ENCODE data around the gene PDLIM1. TPM values are rescaled to one million over a fixed set of nuclear protein-coding genes. Genes with fewer than 3 reads are reported as not detected.

Gene PDLIM1
- total RNA-seq, 2 donors from 2014 or later: 109 to 140 TPM

DNA sequence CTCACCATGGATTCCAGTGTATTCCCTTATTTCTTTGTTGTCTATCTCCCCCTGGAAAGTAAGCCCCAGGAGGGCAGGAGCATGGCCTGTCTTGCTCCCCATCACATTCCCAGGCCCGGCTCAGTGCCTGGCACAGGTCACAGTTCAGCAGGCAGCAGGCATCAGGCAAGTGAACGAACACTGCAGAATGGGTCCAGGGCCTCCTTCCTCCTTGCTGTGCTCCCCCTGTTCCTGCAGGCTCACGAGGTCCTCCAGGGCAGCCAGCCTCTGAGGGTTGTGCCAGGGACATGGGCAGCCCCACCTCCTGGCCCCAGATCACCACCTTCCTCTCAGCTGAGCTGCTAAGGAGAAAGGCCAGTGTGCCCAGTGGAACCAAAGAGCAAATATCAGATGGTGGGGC is 41.8 kb downstream of the PDLIM1 start:
- H3K9me3 ChIP-seq: no peaks in the 10 kb centered on the region
- peaks cover 35 to 74% of the 10 kb centered on the region in 2 donors for H3K4me1 ChIP-seq (ENCODE audit: control insufficient read depth in 1 of 2, low read depth in 2 of 2)
- DNase-seq (ENCODE audit: low spot score): no peak
- H3K27ac ChIP-seq: peak overlapping the region; percentile 78 to 81
- no peak for ATAC-seq (ENCODE audit: insufficient number of reproducible peaks, low FRiP score, low read depth)
- TF ChIP-seq CTCF (IDR thresholded peaks at IDR 0.05): no peak
- no peaks in the 10 kb centered on the region for H3K27me3 ChIP-seq (replicated peaks; ENCODE audit: insufficient read depth)
- no peak overlapping the region for H3K4me3 ChIP-seq
- peaks cover 23% of the 10 kb centered on the region for H3K36me3 ChIP-seq

- peaks cover 35 to 64% of the 10 kb centered on the region in 2 donors for H3K4me1 ChIP-seq (ENCODE audit: control insufficient read depth in 1 of 2, low read depth in 2 of 2)
- DNase-seq (ENCODE audit: low spot score) (no peak), ATAC-seq (ENCODE audit: insufficient number of reproducible peaks, low FRiP score, low read depth) (no peak)
- no peak overlapping the region for H3K4me3 ChIP-seq
- no peaks in the 10 kb centered on the region for H3K27me3 ChIP-seq (replicated peaks; ENCODE audit: insufficient read depth)
- H3K9me3 ChIP-seq: no peaks in the 10 kb centered on the region
- no peak for TF ChIP-seq CTCF (IDR thresholded peaks at IDR 0.05)
- H3K27ac ChIP-seq: peak overlapping the region; percentile 78 to 81
- peaks cover 23% of the 10 kb centered on the region for H3K36me3 ChIP-seq
Observed at GRCh38 chr10:95247881-95248583, 42.8 kb downstream of the PDLIM1 start.

- peaks cover 35 to 58% of the 10 kb centered on the region in 2 donors for H3K4me1 ChIP-seq (ENCODE audit: control insufficient read depth in 1 of 2, low read depth in 2 of 2)
- no peak for TF ChIP-seq CTCF (IDR thresholded peaks at IDR 0.05)
- H3K27ac ChIP-seq: peak overlapping the region; percentile 78 to 81
- DNase-seq (ENCODE audit: low spot score) (no peak), ATAC-seq (ENCODE audit: insufficient number of reproducible peaks, low FRiP score, low read depth) (no peak)
- H3K36me3 ChIP-seq: peaks cover 23% of the 10 kb centered on the region
- H3K4me3 ChIP-seq: no peak overlapping the region
- no peaks in the 10 kb centered on the region for H3K9me3 ChIP-seq
- no peaks in the 10 kb centered on the region for H3K27me3 ChIP-seq (replicated peaks; ENCODE audit: insufficient read depth)
Observed at GRCh38 chr10:95247200-95247880, 43.5 kb downstream of the PDLIM1 start.

DNA sequence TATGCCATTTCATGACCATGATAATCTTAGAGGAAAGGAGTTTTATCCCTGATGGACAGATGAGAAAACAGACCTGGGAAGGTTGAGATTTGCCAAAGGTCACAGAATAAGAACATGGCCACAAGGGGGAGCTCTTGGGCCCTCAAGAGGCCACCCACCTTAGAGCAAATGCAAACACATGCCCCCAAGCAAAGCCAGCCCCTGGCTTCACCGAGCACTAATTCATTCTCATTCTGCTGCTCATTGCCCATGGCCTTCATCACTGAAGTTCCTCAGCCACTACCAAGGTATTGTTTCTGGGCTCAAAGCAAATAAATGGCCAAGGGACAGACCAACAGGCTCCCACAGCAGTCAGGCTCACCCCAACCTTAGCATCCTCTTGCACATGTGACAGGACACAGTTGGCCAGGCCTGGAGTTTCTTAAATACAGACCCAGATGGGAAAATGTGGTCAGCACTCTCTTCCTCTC is 44.2 kb downstream of the PDLIM1 start:
- Histone ChIP-seq H3K36me3 (peaks cover 23% of the 10 kb centered on the region), H3K27me3 (replicated peaks; ENCODE audit: insufficient read depth) (no peaks in the 10 kb centered on the region), H3K27ac (peak overlapping the region; percentile 78 to 81), H3K4me1 (ENCODE audit: control insufficient read depth in 1 of 2, low read depth in 2 of 2) (peaks cover 35 to 50% of the 10 kb centered on the region in 2 donors), H3K4me3 (no peak overlapping the region), H3K9me3 (no peaks in the 10 kb centered on the region)
- DNase-seq (ENCODE audit: low spot score) (peak; percentile 55), ATAC-seq (ENCODE audit: insufficient number of reproducible peaks, low FRiP score, low read depth) (peak; percentile 34)
- TF ChIP-seq CTCF (IDR thresholded peaks at IDR 0.05): peak; percentile 77

DNA sequence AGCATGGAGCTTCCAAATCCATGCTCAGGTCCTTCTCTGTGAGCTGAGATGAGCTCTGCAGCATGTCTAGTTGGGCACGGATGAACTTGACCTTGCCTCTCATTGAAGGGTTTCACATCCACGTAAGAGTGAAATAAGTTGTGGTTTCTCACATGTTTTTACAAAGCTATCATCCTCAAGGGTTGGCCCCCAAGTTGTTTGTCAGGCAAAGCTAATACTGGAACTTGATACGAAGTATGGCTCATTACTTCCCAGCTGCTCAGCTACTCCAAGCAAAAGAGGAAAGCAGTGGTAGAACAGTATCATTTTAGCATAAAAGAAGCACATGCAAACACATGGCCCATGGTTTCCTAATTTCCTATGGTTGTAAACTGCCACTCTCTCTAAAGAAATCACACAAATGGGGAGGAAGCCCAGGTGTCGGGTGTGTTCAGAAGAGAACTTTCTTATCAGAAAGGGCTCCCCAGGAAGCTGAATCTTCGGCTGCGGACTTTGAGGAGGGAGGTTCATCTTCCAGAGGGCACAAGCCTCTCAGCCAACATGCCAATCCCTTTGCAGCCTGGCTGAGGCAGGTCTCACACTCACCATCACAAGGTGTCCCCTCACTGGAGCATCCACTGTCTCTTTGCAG is 45.3 kb downstream of the PDLIM1 start:
- DNase-seq (ENCODE audit: low spot score): no peak
- no peak overlapping the region for H3K4me3 ChIP-seq
- H3K4me1 ChIP-seq (ENCODE audit: control insufficient read depth in 1 of 2, low read depth in 2 of 2): peaks cover 32 to 41% of the 10 kb centered on the region in 2 donors
- no peaks in the 10 kb centered on the region for H3K9me3 ChIP-seq
- H3K36me3 ChIP-seq: peaks cover 27% of the 10 kb centered on the region
- no peak for ATAC-seq (ENCODE audit: insufficient number of reproducible peaks, low FRiP score, low read depth)
- no peak overlapping the region for H3K27ac ChIP-seq
- TF ChIP-seq CTCF (IDR thresholded peaks at IDR 0.05): no peak
- no peaks in the 10 kb centered on the region for H3K27me3 ChIP-seq (replicated peaks; ENCODE audit: insufficient read depth)

Measured in thoracic aorta (tissue), 2 donors.